ENCODE data around the gene PFKFB2. TPM values are rescaled to one million over a fixed set of nuclear protein-coding genes. Genes with fewer than 3 reads are reported as not detected.
"Not testable (repeated sequence)": the region's sequence is repeated elsewhere in the genome, so short reads cannot be mapped to it uniquely, and the experiment has no call there.

Gene PFKFB2
- total RNA-seq, 2 donors from 2014 or later = 28.2 to 42.8 TPM

DNA sequence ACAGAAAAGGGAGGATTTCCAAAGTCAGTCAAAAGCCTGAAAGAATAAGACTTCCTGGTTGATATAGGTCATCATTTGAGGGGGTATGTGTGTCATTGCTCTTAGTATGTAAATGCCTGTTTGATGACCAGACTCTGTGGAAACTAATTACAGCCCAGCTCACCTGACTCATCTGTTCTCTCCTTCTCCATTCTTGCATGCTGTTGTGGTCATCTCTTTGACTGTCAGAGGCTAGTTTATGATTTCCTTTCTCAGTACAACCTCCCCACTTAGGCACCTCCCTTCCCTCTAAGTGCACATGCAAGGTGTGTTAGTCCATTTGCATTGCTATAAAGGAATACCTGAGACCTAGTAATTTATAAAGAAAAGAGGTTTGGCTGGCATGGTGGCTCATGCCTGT lies 18.1 kb upstream of the PFKFB2 start:
- DNase-seq = no peak
- intact Hi-C loops (cut with DNase I) = loop anchor here in 1 of 2 donors (5.0 kb wide), 1 partner anchor 42 kb away; no protein-coding TSS in a partner anchor
- ATAC-seq = no peak

DNA sequence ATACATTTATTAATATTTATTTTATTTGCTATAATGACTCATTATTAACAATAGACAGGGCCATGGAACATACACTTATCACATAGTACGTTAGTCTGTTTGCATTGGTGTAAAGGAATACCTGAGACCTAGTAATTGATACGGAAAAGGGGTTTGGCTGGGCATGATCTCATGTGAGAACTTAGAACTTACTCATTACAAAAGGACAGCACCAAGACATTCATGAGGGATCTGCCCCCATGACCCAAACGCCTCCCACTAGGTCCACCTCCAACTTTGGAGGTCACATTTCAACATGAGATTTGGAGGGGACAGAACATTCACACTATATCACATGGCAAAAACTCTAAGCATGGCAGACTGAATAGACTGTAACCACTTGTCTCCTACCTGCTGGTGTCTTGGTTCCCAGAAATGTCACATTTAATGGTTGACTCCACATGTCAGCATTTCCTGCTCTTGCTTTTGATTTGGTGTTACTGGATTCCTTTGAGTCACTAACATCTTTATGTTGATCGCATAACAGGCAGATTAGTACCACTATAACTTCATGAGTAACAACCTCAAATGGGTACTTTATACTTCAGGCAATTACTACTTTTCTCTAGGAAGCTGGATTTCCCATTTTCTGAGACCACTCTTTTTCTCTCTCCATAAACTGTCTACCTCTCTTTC lies 17.1 kb upstream of the PFKFB2 start:
- no peak for DNase-seq
- intact Hi-C loops (cut with DNase I) = loop anchor here in 1 of 2 donors (5.0 kb wide), 1 partner anchor 41 kb away; no protein-coding TSS in a partner anchor
- ATAC-seq = no peak

DNA sequence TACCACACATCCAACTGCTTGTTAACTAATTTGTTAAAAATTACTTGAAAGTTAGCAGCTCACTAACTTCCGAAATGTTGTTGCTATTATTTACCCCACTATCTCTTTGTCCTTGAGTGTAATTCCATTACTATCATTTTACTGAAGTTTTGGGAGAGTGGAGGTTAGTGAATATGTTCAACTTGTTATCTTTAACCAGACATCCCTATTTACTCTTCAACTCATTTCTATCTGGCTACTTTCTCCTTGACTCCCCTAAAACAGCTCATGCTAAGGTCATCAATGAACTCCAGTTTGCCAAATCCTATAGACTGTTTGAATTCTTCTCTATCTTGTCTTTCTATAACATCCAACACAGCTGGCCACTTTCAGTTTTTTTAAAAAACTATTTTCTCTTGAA lies 16.2 kb upstream of the PFKFB2 start:
- DNase-seq (no peak), ATAC-seq (no peak)
- intact Hi-C loops (cut with DNase I) = loop anchor here in 1 of 2 donors (5.0 kb wide), 1 partner anchor 40 kb away; no protein-coding TSS in a partner anchor

DNA sequence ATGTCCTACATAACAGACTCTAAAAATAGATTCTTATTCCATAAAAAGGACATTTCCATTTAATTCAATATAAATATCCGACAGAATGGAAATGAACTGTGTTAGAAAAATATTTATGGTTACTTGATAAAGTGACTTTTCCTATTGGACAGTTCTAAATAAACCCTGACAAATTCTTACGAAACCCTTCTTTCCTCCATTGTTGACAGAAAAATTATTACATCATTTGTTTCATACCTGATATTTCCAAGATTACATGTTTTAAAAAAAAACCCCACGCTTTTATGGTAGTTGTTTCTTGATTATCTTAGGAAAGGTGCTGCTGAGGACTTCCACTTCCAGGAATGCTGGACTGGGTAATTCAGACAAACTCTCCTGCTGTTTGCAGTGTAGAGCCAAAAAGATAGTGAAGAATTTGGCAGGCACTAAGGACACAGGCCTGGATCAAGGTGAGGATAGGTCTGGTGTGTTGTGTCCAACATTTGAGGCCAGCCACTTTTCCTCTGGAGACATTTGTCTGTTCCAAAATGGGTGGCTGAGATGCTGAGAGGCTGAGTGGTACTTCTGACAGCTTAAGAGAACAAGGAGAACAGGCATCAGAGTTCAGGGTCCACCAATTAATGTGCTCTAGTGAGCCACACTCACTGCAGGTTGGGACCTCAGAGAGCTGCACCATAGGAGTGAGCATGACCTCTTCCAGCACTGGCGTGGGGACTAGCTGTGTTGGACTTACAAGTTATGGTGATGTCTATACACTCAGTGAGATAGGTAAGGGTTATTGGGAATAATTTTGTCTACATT lies 13.5 kb upstream of the PFKFB2 start:
- DNase-seq (no peak), ATAC-seq (peak; percentile 76)
- intact Hi-C loops (cut with DNase I) = loop anchor here in 1 of 2 donors (5.0 kb wide), 1 partner anchor 38 kb away; no protein-coding TSS in a partner anchor

DNA sequence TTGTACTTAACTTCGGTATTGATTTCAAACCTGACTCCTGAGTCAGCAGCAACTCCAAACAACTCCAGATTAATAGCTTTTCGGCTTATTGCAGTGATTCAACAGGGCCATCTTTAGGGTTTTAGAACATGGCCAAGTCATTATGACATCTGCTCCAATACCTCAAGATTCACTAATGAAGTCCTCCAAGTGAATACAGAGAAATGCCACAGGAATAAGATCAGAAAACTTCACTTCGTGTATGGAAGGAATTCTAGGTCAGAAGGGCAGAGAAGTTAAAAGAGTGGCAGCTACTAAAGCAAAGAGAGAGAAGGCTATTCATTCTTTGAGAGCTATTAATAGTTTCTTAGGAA lies 12.9 kb upstream of the PFKFB2 start:
- DNase-seq (no peak), ATAC-seq (no peak)
- intact Hi-C loops (cut with DNase I) = no loop called here

DNA sequence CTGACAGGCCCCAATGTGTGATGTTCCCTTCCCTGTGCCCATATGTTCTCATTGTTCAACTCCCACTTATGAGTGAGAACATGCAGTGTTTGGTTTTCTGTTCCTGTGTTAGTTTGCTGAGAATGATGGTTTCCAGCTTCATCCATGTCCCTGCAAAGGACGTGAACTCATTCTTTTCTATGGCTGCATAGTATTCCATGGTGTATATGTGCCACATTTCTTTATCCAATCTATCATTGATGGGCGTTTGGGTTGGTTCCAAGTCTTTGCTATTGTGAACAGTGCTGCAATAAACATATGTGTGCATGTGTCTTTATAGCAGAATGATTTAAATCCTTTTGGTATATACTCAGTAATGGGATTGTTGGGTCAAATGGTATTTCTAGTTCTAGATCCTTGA lies 11.7 kb upstream of the PFKFB2 start:
- DNase-seq; ATAC-seq; intact Hi-C loops (cut with DNase I): not testable (repeated sequence)

DNA sequence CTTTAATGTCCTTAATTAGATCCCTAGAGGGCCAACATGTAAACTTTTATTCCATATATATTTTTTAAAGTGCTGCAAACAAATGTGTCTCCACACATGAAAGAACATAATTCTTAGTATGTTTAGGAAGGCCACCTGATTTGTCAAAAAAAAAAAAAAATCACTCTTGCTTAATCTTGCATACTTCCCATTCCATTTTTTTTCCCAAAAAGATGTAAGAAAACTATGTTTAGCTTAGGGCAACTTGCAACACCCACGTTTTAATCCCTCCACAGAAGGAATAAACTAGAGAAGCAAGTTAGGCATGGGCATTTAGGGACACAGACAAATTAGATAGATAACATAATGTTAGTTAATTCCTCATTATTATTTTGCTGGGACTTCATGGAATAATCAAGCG lies 7.6 kb upstream of the PFKFB2 start:
- ATAC-seq = no peak
- DNase-seq = no peak
- intact Hi-C loops (cut with DNase I) = no loop called here

DNA sequence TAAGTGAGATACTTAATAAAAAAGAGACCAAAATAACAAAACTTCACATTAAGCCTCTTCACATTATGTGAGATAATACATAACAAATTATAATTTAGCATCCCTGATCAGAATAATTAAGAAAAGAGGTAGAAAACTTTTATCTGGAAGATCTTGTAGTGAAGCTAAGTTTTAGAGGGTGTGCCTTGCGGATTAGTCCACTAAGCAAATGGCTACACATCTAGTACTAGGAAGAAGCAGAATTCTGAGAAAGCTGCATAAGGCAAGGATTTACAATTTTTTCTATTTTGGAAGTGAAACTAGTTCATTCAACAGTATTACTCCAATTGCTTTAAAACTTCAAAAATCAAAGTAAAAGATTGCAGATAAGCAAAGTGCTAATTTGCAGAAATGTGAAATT lies 5.6 kb upstream of the PFKFB2 start:
- ATAC-seq = no peak
- intact Hi-C loops (cut with DNase I) = no loop called here

DNA sequence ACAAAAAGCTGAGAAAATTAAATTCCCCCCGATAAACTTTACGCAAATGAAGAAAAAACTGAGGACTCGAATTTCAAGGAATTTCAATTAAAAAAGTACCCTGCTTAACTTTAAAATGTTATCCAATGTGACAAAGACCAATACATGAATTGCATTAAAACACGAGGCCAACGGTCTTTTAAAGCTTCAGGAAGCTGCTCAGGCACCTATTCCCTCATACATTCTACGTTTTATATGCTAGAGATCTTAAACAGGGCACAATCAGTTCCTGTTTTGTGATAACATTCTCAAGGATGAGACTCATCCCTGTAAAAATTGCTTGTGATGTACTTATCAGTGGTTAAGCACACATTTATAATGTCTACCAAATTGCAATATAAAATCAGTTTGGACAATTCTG lies 5.0 kb upstream of the PFKFB2 start:
- intact Hi-C loops (cut with DNase I) = no loop called here
- DNase-seq = no peak
- no peak for ATAC-seq

More for the DNA sequence above, 5.6 kb upstream of the PFKFB2 start:
- no peak for DNase-seq

DNA sequence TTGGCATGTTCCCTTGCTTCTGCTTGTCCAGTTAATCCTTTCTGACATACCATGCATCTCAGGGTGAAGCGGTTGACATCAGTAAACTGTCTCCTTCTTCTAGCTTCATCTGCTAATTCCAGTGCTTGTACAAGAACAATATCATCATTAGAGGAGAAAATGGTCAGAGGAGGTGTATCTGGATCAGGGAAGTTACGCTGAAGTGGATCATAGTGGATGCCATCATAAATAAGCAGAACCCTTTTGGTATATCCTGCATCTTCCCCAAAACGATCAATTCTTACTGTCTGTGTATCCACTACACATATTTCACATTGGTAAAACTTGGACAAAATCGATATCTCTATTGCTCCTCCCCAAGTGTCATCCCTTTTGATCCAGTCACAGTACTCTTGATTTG lies 4.0 kb upstream of the PFKFB2 start:
- intact Hi-C loops (cut with DNase I) = no loop called here
- no peak for ATAC-seq
- no peak for DNase-seq

DNA sequence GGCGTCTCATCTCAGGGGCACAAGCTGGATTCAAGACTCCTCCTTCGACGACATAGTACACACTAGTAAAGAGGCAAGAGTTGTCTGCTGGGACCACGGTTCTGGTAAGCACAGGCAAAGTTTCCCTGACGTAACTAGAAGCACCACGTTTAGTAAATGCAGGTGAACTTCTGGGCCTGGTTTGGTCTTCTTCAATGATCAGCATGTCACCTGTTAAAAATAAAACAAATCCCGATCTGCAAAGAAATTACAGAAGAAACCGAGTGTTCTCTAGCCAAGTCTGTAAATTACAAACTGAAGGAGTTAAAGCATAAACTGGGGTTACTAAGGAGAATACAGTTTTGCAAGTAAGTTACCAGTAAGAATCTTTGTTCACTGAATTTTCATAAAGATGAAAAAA lies 3.6 kb upstream of the PFKFB2 start:
- DNase-seq = no peak
- intact Hi-C loops (cut with DNase I) = no loop called here
- no peak for ATAC-seq

DNA sequence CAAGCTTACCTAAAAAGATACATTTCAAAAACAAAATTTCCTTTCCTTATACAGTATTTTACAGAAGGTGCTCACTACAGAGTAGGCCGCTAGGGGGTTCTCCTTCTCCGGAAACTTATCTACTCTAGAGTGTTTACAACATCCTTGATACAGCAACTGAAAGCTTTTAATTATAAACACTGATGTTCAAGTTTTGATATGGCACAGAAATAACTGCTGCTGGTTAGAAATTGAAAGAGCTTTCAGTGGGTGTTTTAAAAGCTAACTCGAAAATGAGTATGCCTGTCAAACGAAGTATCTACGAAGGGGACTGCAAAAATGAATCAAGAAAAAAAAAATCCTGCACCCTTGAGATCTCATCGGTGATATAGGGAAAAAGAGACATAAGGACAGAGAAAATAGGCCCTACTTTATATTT lies 3.1 kb upstream of the PFKFB2 start:
- DNase-seq (no peak), ATAC-seq (peak; percentile 31 to 50)
- intact Hi-C loops (cut with DNase I) = loop anchor here in 1 of 2 donors (2.0 kb wide), 1 partner anchor 29 kb away; no protein-coding TSS in a partner anchor

DNA sequence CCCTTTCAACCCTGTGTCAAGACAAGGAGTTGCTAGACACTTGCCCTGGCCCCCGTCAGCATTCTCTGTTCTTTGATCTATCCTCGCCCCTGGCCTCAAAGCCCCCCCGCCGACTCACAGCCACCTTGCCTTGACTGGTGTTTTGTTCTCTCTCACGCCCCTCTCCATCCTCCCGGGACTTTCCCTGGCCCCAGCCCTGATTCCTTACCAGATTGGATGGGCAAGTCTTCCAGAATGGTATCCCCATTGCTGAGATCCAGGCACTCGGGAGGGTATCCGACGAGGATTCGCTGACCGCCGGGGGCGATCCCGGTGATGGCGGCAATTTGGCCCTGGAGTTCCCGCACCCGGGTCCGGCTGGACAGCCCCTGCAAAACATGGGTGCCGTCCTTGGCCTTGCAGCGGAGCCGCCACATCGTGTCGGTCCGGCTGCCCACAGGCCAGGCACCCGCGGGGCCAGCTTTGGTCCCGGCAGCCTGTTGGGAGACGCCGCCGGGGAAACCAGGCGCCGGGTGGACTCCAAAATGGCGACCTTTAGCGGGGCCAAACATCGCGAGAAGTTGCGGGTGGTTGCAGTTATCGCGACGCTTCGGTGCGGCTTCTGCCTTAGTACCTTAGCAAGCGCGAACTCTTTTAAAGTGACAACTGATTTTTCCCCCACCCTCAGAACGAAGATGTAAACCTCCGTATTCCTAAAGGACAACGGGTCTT lies 2.4 kb upstream of the PFKFB2 start:
- DNase-seq (peak; percentile 95), ATAC-seq (peak; percentile 75 to 81)
- intact Hi-C loops (cut with DNase I) = loop anchor here in 1 of 2 donors (2.0 kb wide), 1 partner anchor 28 kb away; no protein-coding TSS in a partner anchor

DNA sequence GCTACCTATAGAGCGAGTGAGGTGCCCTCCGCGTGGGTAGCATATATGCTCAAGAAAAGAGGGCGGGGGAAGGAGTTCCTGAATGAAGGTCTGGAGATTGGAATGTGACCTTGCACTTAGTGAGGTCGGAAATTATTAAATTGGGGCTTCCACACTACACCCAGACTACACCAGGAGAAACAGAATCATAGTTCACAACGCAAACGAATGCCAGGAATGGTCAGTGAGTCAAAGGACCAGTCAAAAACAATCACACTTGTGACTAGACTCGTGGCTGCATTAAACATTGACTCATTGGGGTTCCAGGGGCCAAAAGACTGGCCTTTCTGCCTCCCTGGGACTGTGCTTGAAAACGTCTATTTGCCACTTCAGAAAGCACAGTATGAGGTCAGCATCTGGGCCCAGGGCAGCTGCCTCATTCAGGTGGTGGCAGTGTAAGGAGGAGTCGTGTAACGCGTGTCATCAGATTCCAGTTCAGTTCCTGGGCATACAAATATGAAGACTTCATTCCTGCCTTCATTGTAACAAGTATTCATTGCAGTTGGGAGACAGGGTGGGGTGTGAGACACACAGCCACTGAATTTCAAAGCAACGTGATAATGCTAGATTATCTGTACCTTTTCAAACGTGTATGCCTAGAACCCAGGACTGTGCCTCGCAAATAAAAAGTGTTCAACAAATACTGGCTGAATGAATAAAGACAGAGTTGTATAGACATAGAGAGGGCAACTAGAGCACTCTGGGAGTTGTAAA lies 1.7 kb upstream of the PFKFB2 start, which contains the start of gene YOD1:
Gene YOD1 (minus strand): TSS at position 18 of the 753 bp plus-strand sequence. CDS start 178 bp downstream, outside the sequence.
- ATAC-seq (no peak), DNase-seq (no peak)
- intact Hi-C loops (cut with DNase I) = loop anchor here in 1 of 2 donors (2.0 kb wide), 1 partner anchor 27 kb away; no protein-coding TSS in a partner anchor

DNA sequence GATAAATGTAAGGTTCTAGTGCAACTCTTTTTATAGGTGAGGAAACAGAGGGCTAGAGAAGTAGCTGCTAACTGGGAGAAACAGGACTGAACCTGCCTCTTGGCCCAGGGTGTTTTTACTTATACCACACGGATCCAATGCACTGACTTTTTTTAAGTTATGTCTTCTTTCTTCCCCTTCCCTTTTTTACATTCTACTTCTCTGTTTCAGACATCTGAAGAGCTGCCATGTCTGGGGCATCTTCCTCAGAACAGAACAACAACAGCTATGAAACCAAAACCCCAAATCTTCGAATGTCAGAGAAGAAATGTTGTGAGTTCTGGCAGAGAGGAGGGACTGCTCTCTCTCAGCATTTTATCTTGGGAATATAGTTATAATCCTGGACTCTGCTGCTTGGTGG lies 1.4 kb downstream of the PFKFB2 start:
- DNase-seq (no peak), ATAC-seq (no peak)
- intact Hi-C loops (cut with DNase I) = no loop called here

DNA sequence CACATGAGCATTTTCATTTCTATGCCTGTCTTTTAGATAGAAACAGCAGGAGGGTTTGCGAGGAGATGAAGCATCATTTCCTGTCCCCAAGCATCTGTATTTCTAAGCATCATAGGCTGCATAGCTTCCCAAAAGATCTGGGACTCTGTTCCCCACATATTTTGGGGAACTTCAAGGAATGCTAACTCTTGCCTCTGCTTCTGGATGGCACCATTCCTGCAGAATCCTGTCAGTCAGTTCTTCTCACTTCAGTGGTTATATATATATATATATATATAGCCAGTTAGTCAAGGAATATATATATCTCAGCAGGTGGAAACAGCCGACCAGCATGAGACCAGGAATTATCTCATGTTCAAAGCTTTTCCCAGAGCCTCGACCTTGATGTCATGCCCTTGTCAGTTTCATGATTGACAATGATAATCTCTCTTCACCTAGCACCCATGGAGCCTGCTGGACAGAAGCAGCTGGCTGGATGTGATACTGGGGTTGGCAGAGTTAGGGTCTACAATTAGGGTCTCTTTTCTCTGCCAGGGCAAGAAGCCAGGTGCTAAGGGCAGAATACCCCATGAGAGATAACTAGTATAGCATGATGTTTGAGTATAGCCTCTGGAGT lies 2.4 kb downstream of the PFKFB2 start:
- intact Hi-C loops (cut with DNase I) = no loop called here
- ATAC-seq (no peak), DNase-seq (no peak)

DNA sequence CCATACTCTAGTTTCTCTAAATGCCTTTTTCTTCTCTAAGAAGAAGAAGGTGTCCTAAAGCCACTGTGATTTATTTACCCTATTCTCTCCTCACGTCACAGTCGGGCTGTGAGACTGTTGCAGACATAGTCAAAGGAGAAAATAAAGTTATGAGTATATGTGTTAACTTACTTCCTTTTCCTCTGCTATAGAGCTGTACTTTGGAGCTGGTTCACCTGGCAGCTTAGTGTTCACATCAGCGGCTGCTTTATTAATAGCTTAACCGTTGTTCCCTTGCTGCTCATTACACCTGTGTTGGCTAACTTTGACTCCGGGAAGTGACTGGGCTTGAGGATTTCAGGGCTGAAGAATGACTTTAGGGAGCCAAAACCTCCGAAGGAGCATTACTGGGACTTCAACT lies 3.6 kb downstream of the PFKFB2 start:
- no peak for DNase-seq
- intact Hi-C loops (cut with DNase I) = no loop called here
- no peak for ATAC-seq

DNA sequence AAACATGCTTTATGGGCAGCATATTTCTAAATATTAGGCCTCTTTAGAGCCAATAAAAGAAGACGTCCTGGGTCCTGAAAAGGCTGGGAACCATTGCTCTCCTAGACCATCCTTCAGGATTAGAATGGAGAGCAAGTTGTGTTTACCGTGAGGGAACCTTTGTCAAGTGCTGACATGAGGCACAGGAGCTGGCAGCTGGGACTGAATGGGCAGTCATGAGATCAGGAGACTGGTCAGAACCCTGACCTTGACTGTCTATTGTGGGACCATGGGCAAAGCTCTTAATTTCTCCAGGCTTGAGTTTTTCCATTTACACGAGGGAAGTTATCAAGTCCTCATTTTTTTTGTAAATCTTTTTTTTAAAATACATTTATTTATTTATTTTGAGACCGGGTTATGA lies 5.2 kb downstream of the PFKFB2 start:
- no peak for DNase-seq
- intact Hi-C loops (cut with DNase I) = no loop called here
- peak in 1 of 2 donors; percentile 34 for ATAC-seq
